ENCODE data around the gene ABAT. TPM values are rescaled to one million over a fixed set of nuclear protein-coding genes. Genes with fewer than 3 reads are reported as not detected.

Gene ABAT
- total RNA-seq, 1 experiment from 2014 or later = 7.3 TPM

- Histone ChIP-seq H2AK5ac (ENCODE audit: insufficient read length, low read length) (no peak overlapping the region), H3K4ac (ENCODE audit: low read depth, low read length) (no peak overlapping the region), H2BK120ac (ENCODE audit: low read depth, low read length, poor library complexity, severe bottlenecking) (no peak overlapping the region), H3K56ac (ENCODE audit: insufficient read length, low read depth, low read length) (no peak overlapping the region), H2BK5ac (ENCODE audit: insufficient read length, low read length) (no peak overlapping the region), H4K8ac (replicated peaks; ENCODE audit: insufficient read length, low read depth, low read length) (no peak overlapping the region), H3K23me2 (ENCODE audit: insufficient read length, low read depth, low read length, poor library complexity, severe bottlenecking) (no peaks in the 10 kb centered on the region), H3K14ac (ENCODE audit: insufficient read depth, low read length) (0 out of 2 replicates have a peak overlapping the region, but pooled peaks have one; percentile 6), H3K4me1 (ENCODE audit: insufficient read depth, low read length) (0 out of 2 replicates have a peak, but pooled peaks cover 5% of the 10 kb centered on the region), H3T11ph (ENCODE audit: low read length) (no peak overlapping the region), H3K9me3 (ENCODE audit: control insufficient read depth, low read depth, low read length) (no peaks in the 10 kb centered on the region), H2AFZ (ENCODE audit: low read length) (no peak overlapping the region), H4K91ac (ENCODE audit: insufficient read length, low read depth, low read length) (no peak overlapping the region), H3K27me3 (ENCODE audit: insufficient read depth, low read length) (no peaks in the 10 kb centered on the region), H3K79me1 (ENCODE audit: insufficient read depth, low read depth, low read length, poor library complexity, severe bottlenecking) (no peaks in the 10 kb centered on the region), H4K20me1 (ENCODE audit: control insufficient read depth, insufficient read depth, insufficient read length) (no peaks in the 10 kb centered on the region), H3K27ac (ENCODE audit: insufficient read length, low read depth, low read length) (no peak overlapping the region), H3K9ac (ENCODE audit: extremely low read depth, insufficient read length, low read length) (no peak overlapping the region), H3K4me2 (ENCODE audit: insufficient read depth, insufficient read length, low read length) (no peak overlapping the region), H2BK15ac (ENCODE audit: low read depth, low read length) (no peak overlapping the region), H2BK20ac (ENCODE audit: low read depth, low read length, poor library complexity, severe bottlenecking) (no peak overlapping the region), H4K5ac (ENCODE audit: insufficient read length, low read depth, low read length) (no peak overlapping the region), H3K23ac (ENCODE audit: insufficient read length, low read depth, low read length) (no peak overlapping the region), H2BK12ac (ENCODE audit: insufficient read length, low read depth, low read length) (no peak overlapping the region), H3K18ac (ENCODE audit: insufficient read length, low read depth, low read length) (no peak overlapping the region), H3K79me2 (ENCODE audit: insufficient read depth, low read length) (no peaks in the 10 kb centered on the region)
- Mint-ChIP-seq H3K27ac (peak overlapping the region in 2 of 3 experiments; percentile 46 to 66; a peak in 1 of 7 replicates), H3K27me3 (ENCODE audit: low read depth) (no peaks in the 10 kb centered on the region; the same call in 1 of the 2 replicates), H3K4me1 (peaks cover 11 to 15% of the 10 kb centered on the region in 2 experiments), H3K36me3 (ENCODE audit: insufficient read depth in 1 of 3, low read depth in 3 of 3) (no peaks in the 10 kb centered on the region; a peak in 1 of 7 replicates), H3K9me3 (no peaks in the 10 kb centered on the region), H3K4me3 (no peak overlapping the region)
- no CpG with 5 or more reads among the region's 14 CpGs for WGBS (ENCODE audit: extremely low coverage, insufficient read length, low lambda C conversion rate)
- DNase-seq = no peak
- TF ChIP-seq, protein P1, sequence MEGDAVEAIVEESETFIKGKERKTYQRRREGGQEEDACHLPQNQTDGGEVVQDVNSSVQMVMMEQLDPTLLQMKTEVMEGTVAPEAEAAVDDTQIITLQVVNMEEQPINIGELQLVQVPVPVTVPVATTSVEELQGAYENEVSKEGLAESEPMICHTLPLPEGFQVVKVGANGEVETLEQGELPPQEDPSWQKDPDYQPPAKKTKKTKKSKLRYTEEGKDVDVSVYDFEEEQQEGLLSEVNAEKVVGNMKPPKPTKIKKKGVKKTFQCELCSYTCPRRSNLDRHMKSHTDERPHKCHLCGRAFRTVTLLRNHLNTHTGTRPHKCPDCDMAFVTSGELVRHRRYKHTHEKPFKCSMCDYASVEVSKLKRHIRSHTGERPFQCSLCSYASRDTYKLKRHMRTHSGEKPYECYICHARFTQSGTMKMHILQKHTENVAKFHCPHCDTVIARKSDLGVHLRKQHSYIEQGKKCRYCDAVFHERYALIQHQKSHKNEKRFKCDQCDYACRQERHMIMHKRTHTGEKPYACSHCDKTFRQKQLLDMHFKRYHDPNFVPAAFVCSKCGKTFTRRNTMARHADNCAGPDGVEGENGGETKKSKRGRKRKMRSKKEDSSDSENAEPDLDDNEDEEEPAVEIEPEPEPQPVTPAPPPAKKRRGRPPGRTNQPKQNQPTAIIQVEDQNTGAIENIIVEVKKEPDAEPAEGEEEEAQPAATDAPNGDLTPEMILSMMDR (conservative IDR thresholded peaks at IDR 0.05) = no peak
Observed at GRCh38 chr16:8721336-8722024, 47.1 kb downstream of the ABAT start.
